Lower lobe of right lung (tissue), 2 donors: ENCODE data around the gene MGAT4A. TPM values are rescaled to one million over a fixed set of nuclear protein-coding genes. Genes with fewer than 3 reads are reported as not detected.

Experiments used
- ATAC-seq, 2 donors: fragments of 200-7000 bp; cut with Tn5 transposase; one replicate each; pipeline ENCODE4 v1.9.1; 2020 to 2022; ENCODE audit warnings: mild to moderate bottlenecking in 2 of 2, moderate library complexity in 2 of 2
- DNase-seq: peaks from one replicate; pipeline ENCODE4 v3.0.0-alpha.2; 2020
- H3K27ac ChIP-seq: fragments of 200-600 bp; one replicate; pipeline ENCODE4 v1.8.0; 2022
- H3K27me3 ChIP-seq: fragments of 200-600 bp; one replicate; pipeline ENCODE4 v1.8.0; 2022; ENCODE audit warnings: low read depth
- H3K36me3 ChIP-seq: fragments of 200-600 bp; one replicate; pipeline ENCODE4 v1.8.0; 2022; ENCODE audit warnings: mild to moderate bottlenecking
- H3K4me1 ChIP-seq: fragments of 200-600 bp; one replicate; pipeline ENCODE4 v1.8.0; 2022
- H3K4me3 ChIP-seq: fragments of 200-600 bp; one replicate; pipeline ENCODE4 v1.8.0; 2022; ENCODE audit warnings: mild to moderate bottlenecking
- H3K9me3 ChIP-seq: fragments of 200-600 bp; one replicate; pipeline ENCODE4 v1.8.0; 2022
- intact Hi-C: fragments of 100-400 bp; cut with DNase I; formaldehyde crosslinking; loops from one replicate; pipeline ENCODE4 v1.11.0; 2022
- total RNA-seq: library from RNA; stranded (reverse); fragmentation: NEBNext Ultra II Directional; extraction: Animal tissue kit (Norgen Biotek cat#: 25700); gene quantifications from one replicate; pipeline ENCODE4 v1.2.1, GENCODE V29; 2021
- TF ChIP-seq, protein P1 (sequence below): fragments of 200-600 bp; IDR thresholded peaks from one replicate; pipeline ENCODE4 v1.8.0; 2022; ENCODE audit warnings: antibody characterized with exemption, mild to moderate bottlenecking
- donor health status: DM: no; HTN: yes; CAD: no; lungs with severe emphysema.

Gene MGAT4A
- total RNA-seq, 1 donor from 2014 or later = 82.0 TPM

DNA sequence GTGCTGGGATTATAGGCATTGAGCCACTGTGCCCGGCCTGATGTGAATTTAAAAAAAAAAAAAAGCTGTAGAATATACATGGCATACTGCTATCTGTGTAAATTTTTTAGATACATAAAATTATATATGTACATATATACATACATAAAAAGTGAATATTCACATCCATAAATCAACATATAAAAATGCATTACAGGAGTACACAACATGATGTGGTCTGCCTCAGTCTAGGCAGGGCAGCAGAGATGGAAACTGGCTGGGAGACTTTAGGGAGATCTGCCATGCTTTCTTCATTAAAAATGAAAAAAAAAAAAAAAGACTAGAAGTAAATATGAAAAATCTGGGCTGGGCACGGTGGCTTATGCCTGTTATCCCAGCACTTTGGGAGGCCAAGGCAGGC is 24.3 kb downstream of the MGAT4A start:
- Histone ChIP-seq H3K4me1 (peaks cover 59% of the 10 kb centered on the region), H3K4me3 (no peak overlapping the region), H3K27ac (no peak overlapping the region), H3K36me3 (no peaks in the 10 kb centered on the region), H3K27me3 (no peaks in the 10 kb centered on the region), H3K9me3 (no peaks in the 10 kb centered on the region)
- intact Hi-C loops = no loop called here
- no peak for ATAC-seq
- DNase-seq = no peak
- TF ChIP-seq, protein P1, sequence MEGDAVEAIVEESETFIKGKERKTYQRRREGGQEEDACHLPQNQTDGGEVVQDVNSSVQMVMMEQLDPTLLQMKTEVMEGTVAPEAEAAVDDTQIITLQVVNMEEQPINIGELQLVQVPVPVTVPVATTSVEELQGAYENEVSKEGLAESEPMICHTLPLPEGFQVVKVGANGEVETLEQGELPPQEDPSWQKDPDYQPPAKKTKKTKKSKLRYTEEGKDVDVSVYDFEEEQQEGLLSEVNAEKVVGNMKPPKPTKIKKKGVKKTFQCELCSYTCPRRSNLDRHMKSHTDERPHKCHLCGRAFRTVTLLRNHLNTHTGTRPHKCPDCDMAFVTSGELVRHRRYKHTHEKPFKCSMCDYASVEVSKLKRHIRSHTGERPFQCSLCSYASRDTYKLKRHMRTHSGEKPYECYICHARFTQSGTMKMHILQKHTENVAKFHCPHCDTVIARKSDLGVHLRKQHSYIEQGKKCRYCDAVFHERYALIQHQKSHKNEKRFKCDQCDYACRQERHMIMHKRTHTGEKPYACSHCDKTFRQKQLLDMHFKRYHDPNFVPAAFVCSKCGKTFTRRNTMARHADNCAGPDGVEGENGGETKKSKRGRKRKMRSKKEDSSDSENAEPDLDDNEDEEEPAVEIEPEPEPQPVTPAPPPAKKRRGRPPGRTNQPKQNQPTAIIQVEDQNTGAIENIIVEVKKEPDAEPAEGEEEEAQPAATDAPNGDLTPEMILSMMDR = no peak

DNA sequence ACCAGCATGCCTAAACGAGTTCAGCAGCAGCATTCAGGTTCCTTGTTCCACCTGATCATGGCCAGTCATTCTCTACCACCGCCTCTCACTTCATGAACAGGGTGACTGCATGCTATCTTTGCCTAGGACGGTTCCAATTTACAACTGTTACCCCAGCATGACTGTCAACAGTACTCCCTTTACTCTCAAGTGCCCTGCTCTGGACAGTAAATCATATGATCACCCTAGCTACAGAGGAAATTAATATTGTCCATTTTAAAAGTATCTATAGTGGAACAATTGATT is 25.7 kb downstream of the MGAT4A start:
- H3K4me1 ChIP-seq = peaks cover 59% of the 10 kb centered on the region
- intact Hi-C loops = no loop called here

DNA sequence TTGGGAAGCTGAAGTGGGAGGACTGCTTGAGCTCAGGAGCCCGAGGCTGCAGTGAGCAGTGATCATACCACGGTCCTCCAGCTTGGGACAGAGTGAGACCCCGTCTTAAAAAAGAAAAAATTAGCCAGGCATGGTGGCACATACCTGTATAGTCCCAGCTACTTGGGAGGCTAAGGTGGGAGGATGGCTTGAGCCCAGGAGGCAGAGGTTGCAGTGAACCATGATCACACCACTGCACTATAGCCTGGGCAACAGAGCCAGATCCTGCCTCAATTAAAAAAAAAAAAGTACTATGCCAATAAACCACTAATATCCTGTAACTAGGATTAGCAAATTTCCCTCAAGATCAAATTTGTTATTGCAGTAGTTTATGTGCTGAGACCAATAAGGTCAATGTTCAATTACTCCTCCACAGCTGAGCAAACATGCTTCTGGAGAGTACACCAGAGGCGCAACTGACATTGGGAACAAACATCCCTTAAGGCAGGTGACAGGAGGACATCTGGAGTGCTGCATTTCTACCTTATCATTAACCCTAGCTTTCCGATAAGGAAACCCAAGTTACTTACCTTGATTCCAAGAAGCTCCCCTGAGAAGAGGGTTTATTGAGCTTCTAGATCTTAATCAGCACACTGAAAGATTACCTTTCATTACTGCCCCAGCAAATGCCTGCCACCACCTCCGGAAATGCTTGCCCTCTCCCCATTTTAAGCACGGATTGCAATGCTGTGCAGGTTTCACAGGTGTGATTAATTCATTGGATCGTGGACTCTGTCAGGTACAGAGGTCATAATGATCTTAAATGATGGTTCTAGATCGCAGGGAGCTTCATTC is 26.2 kb downstream of the MGAT4A start:
- Histone ChIP-seq H3K27ac (no peak overlapping the region), H3K27me3 (no peaks in the 10 kb centered on the region), H3K36me3 (no peaks in the 10 kb centered on the region), H3K4me1 (peaks cover 57% of the 10 kb centered on the region), H3K9me3 (no peaks in the 10 kb centered on the region), H3K4me3 (no peak overlapping the region)
- TF ChIP-seq, protein P1 = no peak
- intact Hi-C loops = no loop called here
- ATAC-seq (peak in 1 of 2 donors; percentile 51), DNase-seq (no peak)

More for the DNA sequence above, 25.7 kb downstream of the MGAT4A start:
- DNase-seq (no peak), ATAC-seq (no peak)
- Histone ChIP-seq H3K9me3 (no peaks in the 10 kb centered on the region), H3K4me3 (no peak overlapping the region), H3K27me3 (no peaks in the 10 kb centered on the region), H3K36me3 (no peaks in the 10 kb centered on the region), H3K27ac (no peak overlapping the region)
- TF ChIP-seq, protein P1 = no peak

DNA sequence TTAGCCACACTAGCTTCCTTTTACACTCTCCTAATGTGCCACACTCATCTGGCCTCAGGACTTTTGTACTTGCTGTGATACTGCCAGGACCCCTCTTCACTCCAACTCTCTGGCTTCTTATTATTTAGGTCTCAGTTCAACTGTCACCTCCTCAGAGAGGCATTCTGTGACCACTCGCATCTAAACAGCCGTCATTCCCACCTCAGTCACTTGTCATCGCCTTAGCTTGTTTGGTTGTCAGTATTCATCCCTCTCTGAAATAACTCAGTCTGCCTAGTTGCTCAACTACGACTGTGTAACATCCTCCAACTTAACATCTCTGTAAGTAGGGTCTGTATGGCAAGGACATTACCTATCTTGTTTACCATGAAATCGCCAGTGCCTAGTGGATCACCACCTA is 27.2 kb downstream of the MGAT4A start:
- DNase-seq = no peak
- TF ChIP-seq, protein P1 = no peak
- Histone ChIP-seq H3K27ac (no peak overlapping the region), H3K4me1 (peaks cover 56% of the 10 kb centered on the region), H3K4me3 (no peak overlapping the region), H3K36me3 (no peaks in the 10 kb centered on the region), H3K9me3 (no peaks in the 10 kb centered on the region), H3K27me3 (no peaks in the 10 kb centered on the region)
- intact Hi-C loops = no loop called here
- no peak for ATAC-seq

DNA sequence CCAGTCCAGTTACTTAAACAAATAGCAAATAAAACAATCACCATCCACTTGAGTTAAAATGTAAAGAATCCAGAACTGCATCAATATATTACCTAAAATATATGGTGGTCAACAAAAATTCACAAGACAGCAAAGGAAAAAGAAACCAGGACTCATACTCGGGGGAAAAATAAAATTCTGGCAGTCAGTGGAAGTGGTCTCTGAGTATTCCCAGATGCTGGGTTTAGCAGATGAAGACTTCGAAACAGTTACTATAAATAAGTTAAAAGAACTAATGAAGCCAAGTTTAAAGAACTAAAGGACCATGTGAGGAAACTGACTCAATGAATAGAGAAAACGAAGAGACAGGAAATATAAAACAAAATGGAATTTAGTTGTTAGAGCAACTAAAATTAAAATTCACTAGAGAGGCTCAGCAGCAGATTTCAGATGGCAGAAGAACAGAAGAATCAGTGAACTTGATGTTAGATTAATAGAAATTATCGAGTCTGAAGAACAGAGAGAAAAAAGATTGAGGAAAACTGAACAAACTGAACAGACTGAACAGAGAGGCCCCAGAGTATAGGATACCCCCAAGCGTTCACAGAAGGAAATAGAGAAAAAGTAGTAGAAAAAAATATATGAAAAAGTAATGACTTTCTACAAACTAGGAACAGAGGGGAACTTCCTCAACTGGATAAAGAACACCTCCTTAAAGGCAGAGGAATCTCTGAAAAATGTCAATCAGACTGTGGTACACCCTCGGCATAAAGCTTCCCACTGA is 27.9 kb downstream of the MGAT4A start:
- no peak overlapping the region for H3K4me3 ChIP-seq
- no peaks in the 10 kb centered on the region for H3K36me3 ChIP-seq
- H3K9me3 ChIP-seq = no peaks in the 10 kb centered on the region
- intact Hi-C loops = no loop called here
- no peak for DNase-seq
- TF ChIP-seq, protein P1 = no peak
- peaks cover 51% of the 10 kb centered on the region for H3K4me1 ChIP-seq
- peak overlapping the region; percentile 25 for H3K27ac ChIP-seq
- ATAC-seq = no peak
- no peaks in the 10 kb centered on the region for H3K27me3 ChIP-seq
